NCI-H146 treated with DMSO at 0.1 percent for 48 hours (cell line): ENCODE data around the gene PHLDB2.
A peak's percentile ranks its signal among the peaks of the same experiment; 100 is the strongest.

Experiments
- DNase-seq: peaks from one replicate; lab custom pipeline; 2025; ENCODE audit not compliant: unreplicated experiment; lab: John Stamatoyannopoulos, UW

The PHLDB2 gene

DNA sequence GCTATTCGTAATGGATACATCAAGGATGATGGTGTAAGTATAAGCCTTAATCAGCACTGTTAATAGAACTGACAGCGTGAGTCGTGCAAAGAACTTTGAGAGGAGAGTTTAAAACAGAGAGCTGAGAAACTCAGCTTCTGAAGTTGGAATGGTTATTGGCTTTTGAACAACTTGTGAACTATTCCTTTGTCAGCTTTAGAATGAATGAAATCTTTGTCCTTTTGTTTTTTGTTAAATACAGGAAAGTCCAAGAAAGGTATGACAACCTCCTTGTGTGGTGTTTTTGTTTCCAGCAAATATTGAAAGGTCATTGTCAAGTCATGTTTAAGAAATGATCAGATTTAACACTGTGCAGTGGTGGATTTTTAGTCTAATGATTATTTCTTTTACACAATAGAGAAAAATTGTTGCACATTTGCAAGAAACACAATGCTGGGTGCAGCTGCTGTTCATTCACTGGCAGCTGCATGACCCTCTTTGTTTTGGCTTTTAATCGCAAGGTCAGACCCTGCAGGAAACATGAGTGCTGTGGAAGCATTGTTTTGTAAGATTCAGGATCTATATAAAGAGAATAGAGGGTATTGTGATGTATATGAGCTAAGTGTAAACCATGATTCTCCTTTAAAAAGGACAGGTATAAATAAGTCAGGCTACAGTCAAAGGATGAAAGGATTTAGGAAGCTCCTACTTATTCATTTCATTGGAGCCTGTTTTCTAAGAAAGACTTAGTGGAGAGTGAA lies 98.1 kb downstream of the PHLDB2 start:
- peak; percentile 95 for DNase-seq

DNA sequence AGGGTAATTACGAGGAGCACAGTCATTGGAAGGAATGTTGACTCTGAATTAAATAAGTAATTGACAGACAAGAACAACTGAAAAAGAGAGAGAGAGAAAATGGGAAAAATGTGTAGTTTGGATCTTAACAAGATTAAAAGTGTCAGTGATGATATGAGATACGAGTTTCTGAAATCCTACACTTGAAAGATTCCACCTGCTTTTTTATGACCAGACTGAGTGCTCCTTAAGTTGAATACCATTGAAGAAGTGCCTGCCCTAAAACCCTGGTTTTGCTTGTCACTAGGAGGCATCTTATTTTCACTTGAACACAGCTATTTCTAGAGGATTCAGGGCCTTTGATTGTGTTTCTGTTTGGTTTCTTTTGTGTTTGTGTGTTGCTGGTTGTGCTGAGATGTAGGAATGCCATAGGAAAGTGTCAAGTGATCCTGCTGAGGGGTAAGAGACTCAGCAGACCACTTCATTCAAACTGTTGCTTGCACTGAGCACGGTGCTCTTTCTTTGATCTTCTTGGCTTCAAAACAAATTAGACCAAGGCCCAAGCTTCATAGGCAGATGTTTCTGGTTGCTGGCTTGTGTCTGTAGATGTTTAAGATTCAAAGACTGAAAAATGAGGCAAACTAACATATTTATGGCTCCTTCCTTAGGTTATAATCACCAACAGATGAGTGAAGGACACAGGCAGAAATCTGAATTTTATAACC lies 102.5 kb downstream of the PHLDB2 start:
- DNase-seq = no peak

DNA sequence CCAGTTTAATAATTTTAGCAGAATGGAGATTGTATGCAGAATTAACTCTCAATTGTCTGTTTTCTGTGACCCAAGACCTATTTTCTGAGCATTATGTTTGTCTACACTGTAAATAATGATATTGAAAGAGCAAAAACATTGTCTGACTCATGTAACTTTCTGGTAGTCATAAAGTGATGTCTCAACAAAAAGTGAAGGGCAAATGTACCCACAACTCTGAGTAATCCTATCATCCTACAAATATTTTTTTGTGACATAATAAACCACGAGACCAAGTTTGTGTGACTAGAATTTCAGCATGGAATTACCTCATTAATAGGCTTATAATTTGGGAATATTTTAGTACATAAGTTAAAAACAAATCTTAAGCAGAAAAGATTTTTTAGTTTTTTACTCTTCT lies 104.4 kb downstream of the PHLDB2 start:
- DNase-seq = no peak

DNA sequence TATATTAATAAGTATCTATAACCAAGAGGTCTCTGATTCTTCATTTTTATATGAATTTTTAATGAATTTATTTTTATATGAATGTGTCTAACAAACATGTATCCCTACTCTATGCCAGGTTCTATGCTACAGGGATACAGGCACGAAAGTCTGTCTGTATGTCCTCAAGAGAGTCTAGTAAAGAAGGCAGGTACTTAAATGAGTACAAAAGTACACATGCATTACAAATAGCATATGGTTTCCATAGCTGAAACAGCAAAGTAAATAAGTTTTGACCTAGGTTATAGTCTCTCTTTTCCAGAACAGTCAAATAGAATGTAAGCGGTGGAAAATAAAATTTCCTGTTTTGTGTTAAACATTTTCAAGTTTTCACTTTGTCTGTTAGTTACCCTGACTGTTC lies 106.4 kb downstream of the PHLDB2 start:
- no peak for DNase-seq

DNA sequence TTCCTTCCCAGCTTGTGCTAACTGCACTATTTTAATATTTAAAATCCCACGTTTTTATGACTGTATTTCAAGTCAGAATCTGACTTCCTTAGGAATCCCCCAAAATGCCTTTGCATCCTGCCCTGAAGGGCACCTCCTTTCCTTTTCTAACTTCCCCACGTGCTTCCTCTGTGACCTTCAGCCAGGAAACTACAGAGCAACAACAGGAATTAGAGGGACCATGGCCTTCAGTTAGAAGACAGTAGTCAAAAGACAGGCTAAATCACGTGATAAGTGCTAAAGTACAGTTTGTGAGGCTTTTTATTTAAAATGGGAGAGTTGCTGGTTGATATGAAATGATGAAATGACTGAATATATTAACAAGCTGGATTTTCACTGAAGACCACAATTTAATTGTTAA lies 108.0 kb downstream of the PHLDB2 start:
- DNase-seq = no peak

DNA sequence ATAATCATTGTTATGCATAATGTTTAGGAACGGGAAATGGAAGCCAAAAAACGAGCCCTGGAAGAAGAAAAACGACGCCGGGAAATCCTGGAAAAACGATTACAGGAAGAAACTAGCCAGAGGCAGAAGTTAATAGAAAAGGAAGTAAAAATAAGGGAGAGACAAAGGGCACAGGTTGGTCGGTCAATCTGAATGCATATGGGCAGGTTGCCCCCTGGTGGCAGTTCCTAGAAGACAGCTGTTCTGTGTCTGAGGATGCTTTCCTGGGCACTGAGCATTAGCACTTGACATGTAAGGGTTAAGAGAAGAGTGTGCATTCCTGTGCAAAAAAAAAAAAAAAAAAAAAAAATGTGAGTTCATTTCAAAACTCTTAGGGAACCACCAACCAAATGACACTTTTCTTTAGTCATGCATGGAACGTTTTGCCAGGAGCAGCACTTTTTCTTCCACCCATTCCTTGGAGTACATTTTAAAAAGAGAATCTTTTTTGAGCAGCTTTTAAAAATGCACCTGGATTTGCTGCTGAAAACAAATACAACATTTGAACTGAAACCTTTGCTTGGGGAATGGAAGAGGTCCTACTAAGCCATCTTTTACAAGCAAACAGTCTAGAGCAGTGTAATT lies 108.7 kb downstream of the PHLDB2 start:
- DNase-seq = peak; percentile 90

DNA sequence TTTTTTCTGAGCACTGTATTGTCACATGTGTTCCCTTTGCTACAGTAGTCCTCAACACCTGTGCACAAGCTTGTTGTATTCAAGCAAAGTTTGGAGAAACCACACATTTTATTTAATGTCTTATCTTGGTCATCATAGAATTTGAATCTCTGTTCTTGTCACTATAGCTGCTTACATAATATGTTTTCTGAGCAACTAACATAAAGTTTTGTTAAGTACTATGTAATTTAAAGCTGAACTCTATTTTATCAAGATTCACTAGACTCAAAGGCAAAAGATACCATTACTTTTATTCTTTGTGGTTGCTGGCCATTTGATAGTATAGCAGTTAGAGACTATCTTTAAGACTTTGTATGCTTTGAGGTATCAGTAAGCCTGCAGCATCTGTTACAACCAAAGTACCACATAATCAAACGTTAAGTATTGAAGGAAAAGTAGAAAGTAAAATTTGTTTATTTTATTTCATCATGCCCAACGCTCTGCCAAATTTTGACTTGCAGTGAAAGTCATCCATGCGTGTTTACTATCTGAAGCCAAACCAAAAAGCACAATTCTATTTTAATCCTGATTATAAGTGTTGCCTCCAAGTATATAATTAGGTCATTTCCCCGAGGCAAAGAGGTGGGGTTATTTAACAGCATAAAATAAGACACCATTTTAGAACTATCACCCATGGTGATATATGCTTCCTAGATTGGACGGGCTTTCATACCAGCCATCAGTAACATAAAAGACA lies 109.4 kb downstream of the PHLDB2 start:
- DNase-seq = no peak

DNA sequence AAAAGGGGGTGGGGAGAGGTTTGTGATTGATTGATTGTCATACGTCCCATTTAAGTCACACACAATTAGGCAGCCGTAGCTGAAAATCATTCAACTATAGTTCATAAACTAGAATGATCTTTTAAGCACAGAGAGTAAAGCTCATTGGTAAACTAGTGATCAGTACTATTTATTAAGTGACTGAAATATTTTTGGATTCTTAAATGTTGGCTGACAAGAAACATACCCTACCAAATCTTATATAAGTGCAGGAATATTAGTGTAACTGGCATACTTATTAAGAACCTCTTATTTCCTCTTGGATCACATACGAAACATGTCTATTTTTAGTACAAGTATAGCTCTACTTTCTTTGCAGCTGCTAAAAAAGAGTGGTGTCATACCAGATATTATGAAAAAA lies 111.3 kb downstream of the PHLDB2 start:
- DNase-seq = no peak

DNA sequence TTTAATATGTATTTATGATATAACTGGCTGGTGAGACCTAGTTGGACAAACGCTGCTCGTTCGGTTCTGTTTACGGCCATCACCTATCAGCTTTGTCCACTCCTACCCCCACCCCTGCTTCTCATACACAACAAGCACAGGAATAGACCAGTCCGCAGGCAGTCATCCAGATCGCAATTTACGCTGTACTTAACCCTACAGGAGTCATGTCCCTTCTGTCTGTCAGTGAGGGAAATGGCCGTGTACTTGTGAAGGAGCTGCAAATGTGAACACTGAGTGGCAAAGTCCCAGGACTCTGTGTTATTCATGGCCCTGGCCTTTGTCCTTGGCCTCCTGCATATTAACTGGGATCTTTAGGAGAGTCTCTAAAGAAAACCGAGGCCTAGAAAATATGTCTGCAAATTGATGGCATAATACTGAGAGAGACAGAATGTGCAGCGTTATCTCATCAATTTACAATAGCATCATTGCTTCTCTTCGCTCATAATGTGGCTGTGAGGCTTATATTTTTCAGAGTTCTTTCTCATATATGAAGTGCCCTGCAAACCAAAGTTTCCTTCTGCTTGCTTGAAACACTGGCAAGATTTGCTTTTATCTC lies 112.6 kb downstream of the PHLDB2 start:
- peak; percentile 66 for DNase-seq

DNA sequence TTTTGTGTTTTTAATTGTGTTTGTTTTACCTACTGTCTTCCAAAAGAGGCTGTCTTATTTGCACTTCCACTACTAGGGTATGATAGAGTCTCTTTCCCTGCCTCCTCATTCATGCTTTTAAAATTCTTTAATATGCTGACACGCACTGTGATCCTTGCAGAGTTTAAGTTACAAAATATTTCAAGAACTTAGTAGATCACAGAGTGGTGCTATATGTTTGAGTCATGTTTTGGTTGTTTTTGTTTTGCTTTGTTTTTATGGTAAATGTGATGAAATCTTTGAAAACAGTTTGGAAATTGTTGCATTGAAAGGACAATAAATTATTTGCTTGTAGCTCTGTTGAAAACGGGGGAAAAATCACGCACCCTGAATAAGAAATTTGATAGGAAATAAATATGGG lies 113.8 kb downstream of the PHLDB2 start:
- no peak for DNase-seq

DNA sequence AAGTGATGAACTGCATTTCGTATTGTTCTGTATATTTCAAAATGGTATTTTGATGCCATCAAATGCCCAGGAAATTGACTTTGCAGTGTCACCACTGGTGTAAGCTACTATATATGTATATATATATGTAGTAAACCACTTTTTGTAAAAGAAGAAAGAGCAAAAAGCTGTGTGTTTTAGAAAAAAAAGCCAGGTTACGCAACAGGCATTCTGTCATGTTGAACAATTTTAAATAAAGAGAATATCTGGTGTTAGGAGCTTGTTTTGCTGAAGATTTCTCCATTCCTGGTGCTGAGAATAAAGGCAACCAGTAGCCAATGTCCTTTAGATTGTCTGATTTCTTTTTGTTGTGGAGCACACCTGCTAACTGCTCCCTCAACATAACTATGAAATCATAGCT lies 116.1 kb downstream of the PHLDB2 start:
- DNase-seq = no peak

DNA sequence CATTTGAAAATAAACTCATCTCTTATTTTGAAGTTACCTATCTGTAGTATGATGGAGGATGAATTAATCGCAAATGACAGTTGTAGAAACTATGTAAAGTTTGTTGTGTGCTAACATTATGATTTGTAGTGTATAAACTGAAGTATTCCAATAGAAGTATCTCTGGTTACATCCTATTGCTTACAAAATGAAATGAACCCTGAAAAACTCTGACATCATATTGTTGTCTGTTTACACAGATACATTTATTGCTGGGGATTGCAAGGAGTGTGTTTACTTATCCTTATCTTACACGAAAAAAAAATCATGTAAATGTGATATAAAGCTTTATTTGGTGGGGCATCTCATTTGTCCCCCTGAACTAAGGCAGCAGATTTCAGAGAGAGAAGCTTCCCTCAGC lies 117.2 kb downstream of the PHLDB2 start:
- DNase-seq = no peak

DNA sequence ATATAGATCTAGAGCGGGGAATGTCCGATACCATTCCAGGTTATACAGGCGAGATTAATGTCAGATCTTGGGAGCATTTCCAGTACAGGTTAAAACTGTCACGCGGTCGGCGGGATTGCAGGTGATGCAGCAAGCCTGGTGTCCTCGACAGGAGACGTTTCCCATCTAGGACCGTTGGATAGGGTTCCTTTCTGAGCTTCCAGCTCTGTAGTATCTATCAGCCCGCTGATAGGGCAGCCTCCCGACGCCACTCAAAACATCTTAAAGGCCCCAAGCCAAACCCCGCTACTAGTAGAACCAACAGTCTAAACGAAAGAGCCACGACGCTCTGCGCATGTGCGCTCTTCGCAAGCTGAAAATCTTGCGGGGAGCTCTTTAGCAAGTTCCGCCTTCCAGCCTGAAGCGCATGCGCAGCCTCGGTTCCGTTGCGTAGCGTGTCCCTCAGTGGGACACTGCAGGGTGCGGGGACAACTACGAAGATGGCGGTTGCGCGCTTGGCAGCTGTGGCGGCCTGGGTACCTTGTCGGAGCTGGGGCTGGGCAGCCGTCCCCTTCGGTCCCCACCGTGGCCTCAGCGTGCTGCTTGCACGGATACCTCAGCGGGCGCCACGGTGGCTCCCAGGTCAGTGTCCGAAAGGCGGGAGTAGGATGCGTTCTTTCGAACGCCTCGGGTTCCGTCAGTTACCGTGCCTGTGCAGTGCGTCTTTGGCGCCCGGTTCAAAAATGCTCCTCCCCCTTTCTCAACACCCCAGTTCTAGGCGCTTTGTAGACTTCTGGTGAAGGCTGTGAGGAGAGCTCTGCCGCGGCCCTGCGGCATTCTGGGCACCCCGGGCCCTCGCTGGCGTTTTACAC lies 119.7 kb downstream of the PHLDB2 start, which contains the start of gene ABHD10:
Gene ABHD10 (plus strand): TSS at position 444 of the 851 bp plus-strand sequence. CDS start 36 bp downstream, at position 480.
- DNase-seq = peak; percentile 100

DNA sequence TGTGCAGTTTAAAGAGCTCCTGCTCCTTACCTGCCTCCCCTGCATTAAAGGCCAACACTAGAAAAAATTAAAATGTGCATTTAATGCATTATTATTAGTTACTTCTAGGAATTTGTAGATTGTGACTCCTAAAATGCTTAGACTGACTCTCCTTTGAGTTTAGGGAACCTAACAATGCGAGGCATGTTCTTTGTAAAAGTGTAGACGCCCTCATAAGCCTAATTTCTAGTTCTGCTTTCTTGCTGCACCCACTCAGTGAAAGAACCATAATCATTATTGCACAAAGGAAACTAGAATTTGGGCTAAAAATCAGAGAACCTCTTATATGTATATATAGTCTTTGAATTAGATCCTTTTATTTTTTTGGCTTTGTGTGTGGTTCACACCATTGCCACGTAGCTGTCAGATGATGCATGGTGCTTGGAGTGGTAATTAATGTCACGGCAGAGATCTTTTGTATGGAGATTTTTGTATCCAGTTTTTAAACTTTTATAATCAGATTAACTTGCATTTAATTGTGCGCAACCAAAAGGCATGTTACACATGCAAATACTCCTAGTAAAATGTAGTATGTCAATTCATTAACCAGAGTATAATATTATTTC lies 120.5 kb downstream of the PHLDB2 start:
- DNase-seq = no peak

DNA sequence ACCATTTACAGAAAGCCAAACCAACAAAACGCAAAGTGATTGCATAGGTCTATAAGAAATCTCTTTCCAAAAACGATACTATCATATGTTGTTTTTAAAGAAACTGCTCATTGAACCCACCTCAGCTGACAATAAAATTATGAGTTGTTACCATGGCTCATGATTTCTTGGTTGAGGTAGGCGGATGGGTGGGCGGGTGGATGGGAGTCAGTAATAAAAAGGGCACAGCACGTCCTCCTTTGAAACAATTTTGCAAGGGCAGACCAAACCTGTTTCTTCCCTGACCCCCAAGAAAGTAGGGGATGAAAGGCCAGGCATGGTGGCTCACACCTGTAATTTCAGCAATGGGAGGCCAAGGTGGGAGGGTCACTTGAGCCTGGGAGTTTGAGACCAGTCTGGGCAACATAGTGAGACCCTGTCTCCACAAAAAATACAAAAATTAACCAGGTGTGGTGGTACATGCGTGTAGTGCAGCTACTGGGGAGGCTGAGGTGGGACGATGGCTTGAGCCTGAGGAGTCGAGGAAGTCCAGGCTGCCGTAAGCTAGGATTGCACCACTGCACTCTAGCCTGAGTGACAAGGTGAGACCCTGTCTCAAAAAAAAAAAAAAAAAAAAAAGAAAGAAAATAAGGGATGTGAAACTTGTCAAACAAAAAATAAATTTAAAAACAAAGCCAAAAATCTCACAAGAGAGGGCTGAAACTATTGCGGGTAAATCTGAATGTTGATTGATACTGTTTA lies 121.8 kb downstream of the PHLDB2 start:
- no peak for DNase-seq

DNA sequence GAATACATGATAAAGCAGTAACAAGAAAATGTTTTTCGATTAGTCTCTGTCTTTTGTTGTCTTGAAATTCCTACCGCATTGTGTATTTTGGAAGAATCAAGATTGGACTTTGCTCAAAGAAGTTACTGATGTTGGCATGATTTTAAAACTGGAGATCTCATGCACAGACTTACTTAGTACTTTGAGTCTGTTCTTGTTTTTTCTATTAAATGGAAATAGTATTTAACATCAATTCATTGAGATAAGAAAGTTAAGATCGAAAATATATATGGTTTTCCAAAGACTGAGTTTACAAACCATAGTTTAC lies 122.3 kb downstream of the PHLDB2 start:
- DNase-seq = no peak

DNA sequence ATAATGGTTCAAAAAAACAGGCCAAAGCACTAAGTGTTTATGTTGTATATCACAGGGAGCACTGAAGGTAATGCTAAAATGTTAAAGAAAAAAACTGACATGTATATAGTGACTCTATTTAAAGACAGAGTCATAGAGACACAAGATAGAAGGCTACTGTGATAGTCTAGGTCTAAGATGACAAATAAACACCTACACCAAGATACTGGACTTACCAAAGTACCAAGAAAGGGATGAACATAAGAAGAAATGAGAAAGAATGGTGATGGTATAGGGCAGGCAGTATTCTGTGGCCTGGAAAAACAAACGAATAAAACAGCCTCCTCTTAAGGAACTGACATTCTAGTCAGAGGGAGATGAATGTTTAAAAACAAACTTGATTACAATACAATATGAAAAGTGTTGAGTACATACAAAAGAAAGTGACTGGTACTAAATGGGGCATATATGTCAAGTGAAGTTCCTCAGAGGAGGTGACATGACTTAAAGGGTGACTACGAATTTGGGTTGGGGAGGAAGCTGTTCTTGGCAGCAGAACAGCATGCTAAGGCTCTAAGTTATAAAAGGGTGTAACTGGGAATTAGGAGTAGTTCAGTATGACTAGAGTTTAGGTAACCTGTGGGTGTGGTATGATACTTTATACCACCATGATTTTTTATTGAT lies 125.7 kb downstream of the PHLDB2 start:
- DNase-seq = no peak

DNA sequence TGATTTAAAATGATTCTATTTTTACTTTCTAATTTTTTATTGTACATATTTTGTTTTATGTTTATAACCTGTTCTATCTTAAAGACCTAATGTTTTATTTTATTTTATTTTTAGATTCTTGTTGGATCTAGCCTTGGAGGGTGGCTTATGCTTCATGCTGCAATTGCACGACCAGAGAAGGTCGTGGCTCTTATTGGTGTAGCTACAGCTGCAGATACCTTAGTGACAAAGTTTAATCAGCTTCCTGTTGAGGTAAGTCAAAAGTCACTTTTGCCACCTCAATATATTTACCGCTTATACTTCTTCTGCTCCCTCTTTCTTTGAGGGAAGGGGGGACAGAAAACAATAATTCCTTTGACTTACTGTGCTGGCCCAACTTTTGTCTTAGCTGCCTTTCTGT lies 127.7 kb downstream of the PHLDB2 start:
- no peak for DNase-seq
